ENCODE data around the gene RFC4.

DNA sequence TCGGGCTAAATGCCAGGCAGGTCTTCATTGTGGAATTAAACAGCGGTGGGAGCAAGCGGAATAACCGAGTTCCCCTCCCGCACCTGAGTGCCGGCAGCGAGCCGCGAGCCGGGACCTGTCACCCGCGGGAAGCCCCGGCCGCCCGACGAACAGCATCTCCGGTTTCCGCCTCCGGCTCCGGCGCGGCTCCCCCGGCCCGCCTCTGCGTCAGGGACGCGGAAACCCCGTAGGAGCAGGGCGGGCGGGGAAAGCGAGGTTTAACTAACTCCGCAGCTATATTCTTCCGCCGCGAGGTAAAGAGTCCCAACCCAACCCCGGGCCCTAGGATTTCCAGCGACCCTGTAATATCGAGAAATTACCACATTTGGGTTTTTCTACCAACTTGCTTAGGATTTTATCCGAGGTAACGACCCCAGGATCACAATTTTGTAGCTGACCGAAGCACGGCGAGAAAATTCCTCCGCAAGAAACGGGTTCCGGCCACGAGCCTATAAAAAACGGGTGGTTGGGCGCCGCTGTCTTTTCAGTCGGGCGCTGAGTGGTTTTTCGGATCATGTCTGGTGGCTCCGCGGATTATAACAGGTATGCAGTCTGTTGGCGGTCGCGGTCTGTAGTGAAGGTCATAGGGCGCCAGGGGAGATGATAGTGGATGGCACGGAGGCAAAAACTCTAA, 23.1 kb downstream of the RFC4 start, which contains the start of gene EIF4A2:
- TF ChIP-seq CTCF (IDR thresholded peaks at IDR 0.05), result no peak
- peak; percentile 100 for TF ChIP-seq POLR2AphosphoS5 (IDR thresholded peaks at IDR 0.05; ENCODE audit: low read depth, low read length)

All from Panc1 (cell line).